RKO (cell line): ENCODE results near the gene TDRD1.

Experiments
- DNase-seq: peaks from one replicate; pipeline ENCODE4 v3.0.0-alpha.2; 2016; ENCODE audit warnings: low spot score

TDRD1 gene

DNA sequence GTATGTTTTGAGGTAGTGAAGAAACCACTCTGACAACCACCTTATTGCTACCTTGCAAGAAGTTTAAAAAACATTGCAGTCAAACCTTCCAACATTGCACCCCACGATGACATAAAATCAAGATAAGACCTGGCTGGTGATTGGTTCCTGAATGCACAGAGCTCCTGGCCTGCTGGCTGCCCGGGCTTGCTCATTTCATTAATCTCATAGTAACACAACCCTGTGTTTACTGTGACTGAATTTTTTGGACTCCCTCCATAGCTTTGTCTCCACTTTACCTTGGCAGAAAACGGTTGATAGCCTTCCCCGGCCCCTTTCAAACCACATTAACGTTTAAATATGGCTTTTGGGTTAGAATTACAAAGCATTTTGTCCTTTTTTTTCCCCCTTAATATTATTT lies 87.4 kb downstream of the TDRD1 start:
- DNase-seq = no peak

DNA sequence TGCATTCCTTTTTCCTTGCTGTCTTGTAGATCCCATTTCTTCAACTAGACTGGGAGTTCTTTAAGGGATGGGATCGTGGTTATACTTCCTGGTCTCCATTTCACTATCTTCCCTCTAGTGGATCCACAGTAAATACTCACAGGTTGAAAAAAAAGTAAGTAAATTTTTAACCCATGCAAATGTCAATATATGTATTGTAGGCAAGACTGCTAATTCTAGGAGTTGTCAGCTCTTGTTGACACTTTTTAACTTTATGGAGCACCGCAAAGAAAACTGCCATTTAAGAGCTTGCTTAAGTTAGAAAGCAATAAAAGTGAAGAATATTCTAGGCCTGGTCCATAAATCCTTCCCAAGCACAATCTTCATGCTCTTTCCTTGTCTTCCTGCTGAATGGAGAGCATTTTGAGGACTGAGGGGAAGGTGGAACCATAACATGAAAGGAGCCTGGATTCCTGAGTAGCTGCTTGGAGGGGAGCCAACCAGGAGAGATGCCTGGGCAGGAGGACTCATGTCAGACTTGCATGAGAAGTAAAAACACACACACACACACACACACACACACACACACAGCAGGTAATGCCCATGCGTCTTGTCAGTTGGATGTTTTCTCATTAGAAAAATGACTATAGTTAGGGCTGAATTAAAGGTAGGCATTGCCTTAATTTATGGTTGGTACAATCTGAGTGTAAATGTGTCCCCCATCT lies 92.1 kb downstream of the TDRD1 start:
- DNase-seq = no peak

DNA sequence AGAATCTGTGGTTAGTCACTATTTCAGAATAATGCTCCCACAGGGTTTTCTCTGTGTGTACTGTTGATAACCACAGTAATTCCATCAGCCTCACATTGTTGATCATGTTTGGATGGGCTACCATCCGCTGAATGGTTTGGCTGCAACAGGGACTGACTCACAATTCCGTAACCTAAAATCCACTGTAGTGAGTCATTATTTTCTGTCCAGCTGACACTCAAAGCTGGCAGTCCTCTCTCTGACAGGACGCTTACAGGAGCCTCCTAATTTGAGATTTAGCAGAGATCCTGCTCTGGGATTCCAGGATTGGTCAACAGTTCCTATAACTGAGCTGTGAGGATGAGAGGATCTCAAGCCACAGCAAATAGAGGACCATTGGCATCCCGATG lies 92.6 kb downstream of the TDRD1 start:
- peak; percentile 90 for DNase-seq

DNA sequence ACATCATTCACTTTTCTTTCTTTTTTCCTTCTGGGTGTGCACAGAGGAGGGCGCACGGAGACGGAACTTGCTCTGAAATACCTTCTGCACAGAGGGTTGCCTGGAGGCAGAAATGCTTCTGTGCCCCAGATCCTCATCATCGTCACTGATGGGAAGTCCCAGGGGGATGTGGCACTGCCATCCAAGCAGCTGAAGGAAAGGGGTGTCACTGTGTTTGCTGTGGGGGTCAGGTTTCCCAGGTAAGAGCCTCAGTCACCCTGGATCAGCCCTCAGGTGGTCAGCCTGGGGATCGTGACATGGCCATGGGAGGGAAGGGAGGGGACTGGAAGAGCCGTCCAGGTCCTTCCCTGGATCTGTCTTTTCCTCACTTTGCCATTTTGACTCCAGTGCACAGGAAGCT lies 93.5 kb downstream of the TDRD1 start:
- no peak for DNase-seq

DNA sequence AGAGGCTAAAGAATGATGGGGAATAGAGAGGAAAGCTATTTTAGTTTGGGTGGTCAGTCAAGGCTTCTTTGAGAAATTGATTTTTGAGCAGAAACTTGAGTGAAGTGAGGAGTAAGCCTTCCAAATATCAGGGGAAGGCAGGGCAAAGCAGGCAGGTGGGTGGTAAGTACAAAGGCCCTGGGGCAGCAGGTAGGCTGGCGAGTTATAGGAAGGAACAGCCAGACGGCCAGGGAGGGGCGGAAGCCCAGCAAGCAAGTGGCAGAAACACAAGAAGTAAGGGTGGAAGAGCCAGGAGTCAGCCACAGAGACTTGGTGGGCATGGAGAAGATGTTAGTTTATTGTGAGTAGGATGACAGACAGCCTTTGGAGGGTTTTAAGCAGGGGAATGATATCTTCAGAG lies 94.8 kb downstream of the TDRD1 start:
- DNase-seq = no peak

DNA sequence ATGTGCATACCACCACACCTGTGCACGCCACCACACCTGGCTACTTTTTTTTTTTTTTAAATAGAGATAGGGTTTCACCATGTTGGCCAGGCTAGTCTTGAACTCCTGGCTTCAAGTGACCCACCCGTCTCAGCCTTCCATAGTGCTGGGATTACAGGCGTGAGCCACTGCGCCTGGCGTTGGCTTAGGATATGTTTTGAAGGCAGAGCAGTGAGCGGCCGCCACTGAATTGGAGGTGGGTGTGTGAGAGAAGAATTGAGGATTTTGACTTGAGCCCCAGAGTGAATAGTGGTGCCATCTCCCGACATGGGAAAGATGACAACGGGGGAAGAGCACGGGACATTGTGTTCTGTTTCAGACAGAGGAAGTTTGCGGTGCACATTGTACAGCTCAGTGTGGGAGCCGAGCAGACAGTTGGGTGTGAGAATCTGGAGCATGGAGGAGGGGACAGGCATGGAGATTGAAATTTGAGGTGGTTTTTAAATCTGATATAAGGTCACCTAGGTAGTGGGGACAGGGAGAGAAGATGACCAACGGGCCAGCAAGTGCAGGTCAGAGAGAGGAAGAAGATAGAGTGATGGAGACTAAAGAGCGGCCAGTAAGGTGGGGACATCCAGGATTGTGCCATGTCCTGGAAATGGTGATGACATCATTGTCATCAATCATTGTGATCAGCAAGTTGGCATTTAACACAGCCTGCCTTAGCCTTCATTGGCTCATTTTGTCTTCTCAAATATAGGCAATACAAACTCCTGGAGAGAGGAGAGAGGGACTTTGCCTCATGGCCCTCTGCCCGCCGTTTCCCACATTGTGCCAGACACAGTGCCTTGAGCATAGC lies 95.7 kb downstream of the TDRD1 start:
- DNase-seq = no peak

DNA sequence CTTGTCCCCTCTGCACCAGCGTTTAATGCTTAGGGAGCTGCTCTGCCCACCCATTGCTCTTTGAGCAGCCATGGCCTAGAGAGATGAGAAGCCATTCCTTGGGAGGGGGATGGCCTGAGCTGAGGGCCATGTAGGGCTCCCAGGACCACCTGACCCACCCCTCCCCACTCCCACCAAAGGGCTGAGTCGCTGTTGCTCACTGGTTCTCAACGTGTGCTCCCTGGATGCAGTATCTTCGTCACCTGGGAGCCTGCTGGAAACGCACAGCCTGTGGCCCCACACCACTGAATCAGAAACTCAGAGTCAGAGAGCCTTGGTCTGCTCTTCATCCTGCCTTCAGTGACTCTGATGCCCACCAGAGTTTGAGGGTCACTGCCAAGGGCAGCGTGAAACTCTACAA lies 96.9 kb downstream of the TDRD1 start:
- DNase-seq = no peak

DNA sequence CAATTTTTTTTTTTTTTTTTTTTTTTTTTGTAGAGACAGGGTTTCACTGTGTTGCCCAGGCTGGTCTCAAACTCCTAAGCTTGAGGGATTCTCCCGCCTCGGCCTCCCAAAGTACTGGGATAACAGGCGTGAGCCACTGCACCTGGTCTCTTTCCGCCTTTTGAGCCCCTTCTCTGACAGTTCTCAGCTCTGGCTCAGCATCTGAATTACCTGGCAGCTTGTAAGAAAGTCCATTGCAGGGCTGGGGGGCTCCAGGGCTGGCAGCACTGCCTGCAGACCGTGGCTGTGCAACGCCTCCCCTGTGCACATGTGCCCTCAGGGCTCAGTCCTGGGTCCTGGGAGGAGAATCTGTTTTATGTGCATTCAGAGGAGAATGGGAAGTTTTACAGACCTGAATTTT lies 97.5 kb downstream of the TDRD1 start:
- no peak for DNase-seq

DNA sequence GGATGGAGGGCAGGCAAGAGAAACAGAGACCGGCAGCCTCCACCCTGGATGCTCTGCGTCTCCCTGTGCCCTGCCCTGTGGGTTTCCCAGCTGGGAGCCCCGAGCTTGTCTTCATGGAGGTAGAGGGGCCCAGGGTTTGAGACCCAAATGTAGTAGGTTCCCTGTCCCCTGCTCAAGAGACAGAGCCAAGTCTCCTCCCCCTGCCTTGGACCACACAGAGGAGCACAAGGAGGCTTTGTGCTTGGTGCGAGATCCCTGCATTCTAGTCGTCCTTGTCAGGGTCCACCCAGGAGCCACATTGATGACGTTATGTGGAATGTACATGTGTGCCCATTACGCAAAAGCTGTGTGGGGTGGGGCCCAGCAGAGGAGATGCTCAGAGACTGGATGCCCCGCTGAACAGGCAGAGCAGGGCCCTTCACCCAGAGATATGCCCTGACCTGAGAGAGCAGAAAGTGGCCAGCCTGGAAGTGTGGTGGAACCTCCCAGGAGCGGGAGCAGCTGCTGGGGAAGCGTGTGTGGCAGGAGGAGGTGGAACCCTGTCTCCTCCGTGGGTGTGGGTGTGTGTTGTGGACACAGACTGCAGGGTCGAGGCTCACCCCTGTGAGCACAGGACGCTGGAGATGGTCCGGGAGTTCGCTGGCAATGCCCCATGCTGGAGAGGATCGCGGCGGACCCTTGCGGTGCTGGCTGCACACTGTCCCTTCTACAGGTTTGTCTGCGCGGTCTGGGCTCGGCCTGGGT lies 99.2 kb downstream of the TDRD1 start:
- DNase-seq = no peak

DNA sequence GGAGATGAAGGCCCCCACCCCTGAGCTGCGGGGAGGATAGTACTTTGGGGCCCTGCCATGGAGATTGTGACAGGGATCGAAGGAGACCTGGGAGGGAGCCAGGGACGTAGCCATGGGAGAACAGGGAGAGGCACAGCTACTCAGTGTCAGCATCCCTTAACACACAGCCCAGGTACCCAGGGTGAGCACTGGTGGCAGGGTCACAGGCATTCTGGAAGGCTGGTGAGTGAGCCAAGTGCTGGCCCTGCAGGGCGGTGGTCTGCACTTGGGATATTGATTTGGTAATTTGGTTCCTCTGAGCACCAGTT lies 99.7 kb downstream of the TDRD1 start:
- no peak for DNase-seq

DNA sequence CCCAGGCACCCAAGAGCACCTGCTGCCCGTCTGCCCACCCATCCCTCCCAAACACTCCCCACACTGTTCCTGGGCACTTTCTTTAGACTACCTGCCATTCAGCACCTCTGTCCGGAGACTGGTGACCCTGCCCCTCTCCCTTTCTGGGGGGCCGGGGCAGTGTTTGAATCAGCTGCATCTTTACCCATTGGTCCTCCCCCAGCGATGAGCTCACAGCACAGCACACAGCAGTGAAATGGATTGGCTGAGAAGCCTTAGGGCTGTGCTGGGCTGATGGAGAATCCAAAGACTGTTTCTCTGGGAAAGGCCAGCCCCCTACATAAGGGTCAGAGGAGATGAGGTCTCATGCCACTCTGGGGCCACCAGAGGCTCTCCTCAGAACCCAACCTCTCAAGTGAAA lies 100.1 kb downstream of the TDRD1 start:
- no peak for DNase-seq

DNA sequence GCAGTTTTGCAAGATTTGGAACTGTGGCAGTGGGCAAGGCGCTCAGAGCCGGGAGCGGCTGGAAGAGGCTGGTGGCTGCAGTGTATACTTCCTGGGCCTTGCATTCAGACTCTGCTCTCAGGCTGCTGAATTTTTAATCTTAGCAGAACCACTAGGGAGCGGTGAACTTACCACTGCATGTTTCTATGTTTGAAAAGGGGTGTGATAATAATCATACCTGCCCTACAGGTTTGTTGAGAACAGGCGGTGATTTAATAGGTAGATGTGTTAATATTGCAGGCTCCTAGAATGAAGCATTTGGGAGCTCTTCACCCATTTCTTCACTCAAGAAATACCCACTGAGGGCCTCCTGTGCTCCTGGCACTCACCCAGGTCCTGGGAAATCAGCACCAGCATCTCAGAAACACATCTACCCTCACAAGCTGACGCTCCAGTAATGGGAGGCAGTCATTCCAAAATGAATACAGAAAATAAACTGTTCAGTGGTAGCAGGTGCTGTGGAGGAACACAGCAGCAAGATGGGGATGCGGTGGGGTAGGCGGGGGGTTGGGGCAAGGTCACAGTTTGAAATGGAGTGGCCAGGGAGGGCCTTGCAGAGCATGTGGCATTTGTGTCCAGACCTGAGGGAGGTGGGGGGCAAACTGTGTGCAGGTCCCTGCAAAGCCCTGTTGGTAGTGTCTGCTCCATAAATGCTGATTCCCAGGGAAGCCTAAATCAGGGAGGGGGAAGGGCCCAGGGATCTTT lies 100.9 kb downstream of the TDRD1 start:
- DNase-seq = no peak

DNA sequence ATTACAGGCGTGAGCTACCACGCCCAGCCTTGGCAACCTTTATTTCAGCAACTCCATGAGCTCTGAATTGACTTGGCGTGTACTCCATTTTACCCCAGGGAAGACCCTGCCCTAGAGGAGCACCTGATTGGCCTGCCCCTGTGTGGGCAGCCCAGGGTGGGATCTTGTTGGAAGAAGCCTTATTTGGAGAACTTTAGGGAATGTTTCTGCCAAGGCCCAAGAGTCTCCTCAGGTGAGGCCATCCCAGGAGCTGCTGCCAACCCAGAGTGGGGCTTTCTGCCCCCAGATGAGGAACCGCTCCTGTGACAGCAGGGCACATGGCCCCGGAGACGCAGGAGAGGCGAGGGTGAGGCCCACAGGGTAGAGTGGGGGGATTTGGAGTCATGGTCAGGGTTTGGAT lies 101.9 kb downstream of the TDRD1 start:
- no peak for DNase-seq

DNA sequence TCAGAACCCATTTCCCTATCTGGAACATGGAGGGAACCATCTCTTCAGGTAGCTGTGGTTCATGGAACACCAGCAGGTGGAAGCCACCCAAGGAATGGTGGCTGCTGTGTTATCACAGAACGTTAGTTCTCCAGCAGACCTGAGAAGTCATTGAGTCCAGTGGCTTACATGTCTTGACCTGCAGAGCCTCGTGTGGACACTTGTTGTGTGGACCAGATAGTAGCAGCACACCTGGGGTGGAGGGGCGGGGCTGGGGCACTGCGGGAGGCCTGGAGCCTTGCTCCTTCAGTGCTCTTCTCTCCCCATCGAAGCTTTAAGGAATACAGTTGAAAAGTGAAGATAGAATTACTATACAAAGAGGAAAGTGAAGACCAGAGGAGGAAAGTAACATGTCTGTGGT lies 102.3 kb downstream of the TDRD1 start:
- DNase-seq = no peak
